Ovary (tissue), 9 donors: Measurements from ENCODE around the gene KIAA0825. TPM values are rescaled to one million over a fixed set of nuclear protein-coding genes. Genes with fewer than 3 reads are reported as not detected.

Experiments
- DNase-seq, 5 donors: peaks; one replicate each; pipeline ENCODE4 v3.0.0-alpha.2; 2019 to 2020
- H3K27ac ChIP-seq, 2 donors: fragments of 200-600 bp; one replicate each; pipeline versions ENCODE4 v1.5.1 to v1.8.0; 2019 to 2022
- H3K27me3 ChIP-seq: fragments of 200-600 bp; one replicate; pipeline ENCODE4 v1.8.0; 2022
- H3K36me3 ChIP-seq: fragments of 200-600 bp; sonication (generic); one replicate; pipeline ENCODE4 v1.5.1; 2019
- H3K4me1 ChIP-seq: one replicate; pipeline ENCODE4 v1.8.1; 2013; ENCODE audit warnings: mild to moderate bottlenecking, moderate library complexity; ENCODE audit not compliant: insufficient read depth
- H3K4me3 ChIP-seq: fragments of 200-600 bp; sonication (generic); one replicate; pipeline ENCODE4 v1.5.1; 2017
- H3K9me3 ChIP-seq, 2 donors: fragments of 200-600 bp in 1 of 2; sonication (generic) in 1 of 2; one replicate each; pipeline versions ENCODE4 v1.5.1 to v1.8.1; 2013 to 2019; ENCODE audit warnings: mild to moderate bottlenecking in 1 of 2, moderate library complexity in 1 of 2
- EP300 ChIP-seq: sonication (generic); formaldehyde crosslinking; IDR thresholded peaks from one replicate; pipeline ENCODE4 v1.6.1; 2017; ENCODE audit warnings: antibody characterized with exemption
- POLR2A ChIP-seq: fragments of 450-650 bp; IDR thresholded peaks from one replicate; pipeline ENCODE4 v1.6.1; 2017; ENCODE audit warnings: antibody characterized with exemption, mild to moderate bottlenecking, moderate library complexity
- WGBS, 3 donors: extraction: QIAGEN DNeasy Blood & Tissue Kit in 1 of 3; methylation state at CpG; one replicate each; pipeline versions ENCODE4 v1.1.5 to v1.1.7; 2013 to 2017; 5-methylcytosine and 5-hydroxymethylcytosine counted together
- intact Hi-C, 4 donors: fragments of 100-400 bp; cut with DNase I; formaldehyde crosslinking; loops; one replicate each; pipeline versions ENCODE4 v1.11.0 to v1.15.1; 2022 to 2023
- polyA plus RNA-seq, 2 donors: library from polyadenylated mRNA; stranded (reverse); fragments of 200-250 nt in 1 of 2; fragments of 350-450 nt in 1 of 2; fragmentation: Illumina TruSeq in 1 of 2; extraction: RNeasy Lipid Tissue Mini Kit (QIAGEN cat#74804) in 1 of 2; gene quantifications; one replicate each; pipeline ENCODE4 v1.2.3, GENCODE V29; 2013 to 2014
- total RNA-seq, 7 donors: library from RNA; depleted of rRNA in 2 of 7; stranded (reverse); fragments of >200 nt in 2 of 7; fragmentation: NEBNext Ultra II Directional in 3 of 7; extraction: Animal tissue kit (Norgen Biotek cat#: 25700) in 3 of 7; gene quantifications; one replicate each; pipeline versions ENCODE4 v1.1.0 to v1.2.4, GENCODE V29; 2016 to 2023
- TF ChIP-seq, protein P1 (sequence below), 3 donors: fragments of 450-650 bp in 2 of 3; fragments of 200-600 bp in 1 of 3; IDR thresholded peaks; one replicate each; pipeline versions ENCODE4 v1.5.1 to v1.8.0; 2016 to 2022; ENCODE audit warnings: antibody characterized with exemption in 3 of 3, mild to moderate bottlenecking in 1 of 3
- donor health status: DM: no; HTN: no; CAD: no; lungs with moderate emphysema.
- donor health status: DM: no; HTN: no; CAD: no.
- donor health status: Bipolar disorder and iron deficiency.
- donor health status: DM: yes; HTN: yes; CAD: no.
- donor health status: DM: no; HTN: no; CAD: no.
- donor health status: DM: yes; HTN: yes; CAD: no.

The KIAA0825 gene
- total and polyA plus RNA-seq, 9 donors = 0.70 to 12.4 (median 3.9) TPM

DNA sequence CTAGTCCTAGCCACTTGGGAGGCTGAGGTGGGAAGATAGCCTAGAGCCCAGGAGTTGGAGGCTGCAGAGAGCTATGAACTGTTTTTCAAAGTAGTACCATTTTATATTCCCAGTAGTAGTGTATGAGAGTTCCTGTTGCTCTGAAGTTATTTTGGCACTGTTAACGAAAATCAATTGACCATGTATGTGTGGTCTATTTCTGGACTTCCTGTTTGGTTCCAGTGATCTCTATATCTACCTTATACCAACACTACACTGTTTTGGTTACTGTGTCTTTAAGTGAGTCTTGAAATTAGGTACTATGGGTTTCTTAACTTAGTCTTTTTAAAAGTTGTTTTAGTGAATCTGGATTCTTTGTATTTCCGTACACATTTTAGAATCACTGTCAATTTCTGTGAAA, 13.6 kb upstream of the KIAA0825 start:
- no peak for TF ChIP-seq POLR2A
- TF ChIP-seq, protein P1, sequence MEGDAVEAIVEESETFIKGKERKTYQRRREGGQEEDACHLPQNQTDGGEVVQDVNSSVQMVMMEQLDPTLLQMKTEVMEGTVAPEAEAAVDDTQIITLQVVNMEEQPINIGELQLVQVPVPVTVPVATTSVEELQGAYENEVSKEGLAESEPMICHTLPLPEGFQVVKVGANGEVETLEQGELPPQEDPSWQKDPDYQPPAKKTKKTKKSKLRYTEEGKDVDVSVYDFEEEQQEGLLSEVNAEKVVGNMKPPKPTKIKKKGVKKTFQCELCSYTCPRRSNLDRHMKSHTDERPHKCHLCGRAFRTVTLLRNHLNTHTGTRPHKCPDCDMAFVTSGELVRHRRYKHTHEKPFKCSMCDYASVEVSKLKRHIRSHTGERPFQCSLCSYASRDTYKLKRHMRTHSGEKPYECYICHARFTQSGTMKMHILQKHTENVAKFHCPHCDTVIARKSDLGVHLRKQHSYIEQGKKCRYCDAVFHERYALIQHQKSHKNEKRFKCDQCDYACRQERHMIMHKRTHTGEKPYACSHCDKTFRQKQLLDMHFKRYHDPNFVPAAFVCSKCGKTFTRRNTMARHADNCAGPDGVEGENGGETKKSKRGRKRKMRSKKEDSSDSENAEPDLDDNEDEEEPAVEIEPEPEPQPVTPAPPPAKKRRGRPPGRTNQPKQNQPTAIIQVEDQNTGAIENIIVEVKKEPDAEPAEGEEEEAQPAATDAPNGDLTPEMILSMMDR (IDR thresholded peaks at IDR 0.05) = no peak
- TF ChIP-seq EP300 = no peak
- Histone ChIP-seq H3K27ac (no peak overlapping the region), H3K4me1 (no peaks in the 10 kb centered on the region), H3K4me3 (no peak overlapping the region), H3K27me3 (no peaks in the 10 kb centered on the region), H3K36me3 (no peaks in the 10 kb centered on the region), H3K9me3 (no peaks in the 10 kb centered on the region)
- intact Hi-C loops = no loop called here
- 85 to 91% (median 86%) methylated on average over 2 of the region's 2 CpGs for WGBS, 3 donors
- DNase-seq = no peak

DNA sequence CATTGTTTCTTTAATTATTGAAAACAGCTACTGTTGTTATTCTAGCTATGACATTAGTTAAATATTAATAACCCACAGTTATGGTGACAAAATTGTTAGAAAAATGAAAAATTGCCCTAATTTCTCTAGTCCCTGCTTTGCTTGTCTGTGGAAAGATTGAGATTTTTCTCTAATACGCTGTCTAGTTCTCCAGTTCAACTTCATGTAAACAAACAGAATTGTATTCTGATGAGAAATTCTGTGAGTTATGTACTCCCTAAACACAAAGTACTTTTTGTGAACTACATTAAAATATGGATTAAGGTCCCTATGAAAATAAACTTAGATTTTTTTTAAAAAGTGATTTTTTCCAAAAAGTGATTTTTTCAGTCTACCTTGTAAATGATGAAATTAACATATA, 8.8 kb upstream of the KIAA0825 start:
- Histone ChIP-seq H3K4me3 (no peak overlapping the region), H3K27me3 (no peaks in the 10 kb centered on the region), H3K36me3 (no peaks in the 10 kb centered on the region), H3K27ac (no peak overlapping the region), H3K9me3 (no peaks in the 10 kb centered on the region), H3K4me1 (no peaks in the 10 kb centered on the region)
- DNase-seq = no peak
- TF ChIP-seq POLR2A = no peak
- TF ChIP-seq, protein P1 (IDR thresholded peaks at IDR 0.05) = no peak
- TF ChIP-seq EP300 = no peak
- 93 to 98% (median 97%) methylated on average over 1 of the region's 1 CpG for WGBS, 3 donors
- intact Hi-C loops = no loop called here

DNA sequence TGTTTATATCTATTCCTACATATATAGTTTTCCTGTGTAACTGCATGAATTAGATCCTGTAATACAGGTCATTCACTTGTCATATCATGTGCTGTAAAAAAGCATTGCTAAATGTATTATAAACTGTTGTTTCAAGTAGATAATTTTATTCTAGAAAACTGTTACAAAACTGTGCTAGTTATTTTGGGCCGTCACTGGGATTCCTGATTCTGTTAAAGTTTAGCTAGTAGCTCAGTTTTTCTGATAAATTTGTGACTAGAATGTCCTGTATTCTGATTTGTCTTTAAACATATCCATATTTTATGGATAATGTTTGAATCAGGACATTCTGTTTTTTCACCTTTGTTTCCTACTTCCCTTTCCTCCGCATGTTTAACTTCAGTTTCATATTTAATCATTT, 5.5 kb upstream of the KIAA0825 start:
- no peaks in the 10 kb centered on the region for H3K27me3 ChIP-seq
- H3K4me3 ChIP-seq = no peak overlapping the region
- intact Hi-C loops = no loop called here
- no peaks in the 10 kb centered on the region for H3K36me3 ChIP-seq
- TF ChIP-seq POLR2A (no peak), EP300 (no peak)
- TF ChIP-seq, protein P1 (IDR thresholded peaks at IDR 0.05) = no peak
- 83 to 90% (median 89%) methylated on average over 2 of the region's 2 CpGs for WGBS, 3 donors
- H3K9me3 ChIP-seq = no peaks in the 10 kb centered on the region
- no peaks in the 10 kb centered on the region for H3K4me1 ChIP-seq
- H3K27ac ChIP-seq = no peak overlapping the region
- no peak for DNase-seq

DNA sequence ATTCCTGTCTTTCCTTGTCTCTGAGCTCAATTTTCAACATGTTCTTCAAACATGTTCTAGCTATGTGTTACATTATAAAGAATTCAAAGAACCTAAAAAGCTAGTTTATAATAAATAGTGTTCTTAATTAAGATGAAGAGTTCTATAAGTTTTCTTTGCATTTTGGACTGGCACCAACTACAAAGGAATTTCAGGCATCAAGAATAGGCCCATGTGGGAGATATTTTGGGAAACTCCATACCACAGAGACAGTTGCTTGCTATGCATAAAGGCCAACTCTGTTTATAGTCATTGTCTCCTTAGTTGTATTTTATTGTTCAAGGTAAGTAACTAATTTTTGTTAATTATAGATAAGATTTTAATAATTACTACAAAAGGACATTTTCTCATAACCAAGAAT, 4.6 kb upstream of the KIAA0825 start:
- no peak overlapping the region for H3K27ac ChIP-seq
- TF ChIP-seq, protein P1 (IDR thresholded peaks at IDR 0.05) = no peak
- no peak for TF ChIP-seq POLR2A
- TF ChIP-seq EP300 = no peak
- H3K36me3 ChIP-seq = no peaks in the 10 kb centered on the region
- DNase-seq = no peak
- intact Hi-C loops = no loop called here
- H3K9me3 ChIP-seq = no peaks in the 10 kb centered on the region
- H3K4me3 ChIP-seq = no peak overlapping the region
- H3K4me1 ChIP-seq = no peaks in the 10 kb centered on the region
- no peaks in the 10 kb centered on the region for H3K27me3 ChIP-seq

DNA sequence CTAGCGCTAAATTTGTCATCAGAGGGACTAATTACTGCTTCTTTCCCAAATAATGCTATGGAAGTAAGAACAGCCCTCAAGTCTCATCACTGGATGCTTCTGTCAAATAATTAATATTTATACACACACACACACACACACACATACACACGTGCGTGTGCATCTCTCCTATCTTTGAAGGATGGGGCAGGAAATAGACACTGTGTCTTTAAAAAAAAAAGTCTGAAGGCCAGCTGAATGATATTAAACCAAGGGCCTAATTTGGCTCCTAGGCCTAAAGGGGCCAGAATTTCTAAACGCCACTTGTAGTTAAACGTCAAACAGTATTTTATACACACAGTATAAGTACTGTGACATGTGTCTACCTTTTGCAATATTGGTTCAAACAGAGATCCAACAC, 3.4 kb upstream of the KIAA0825 start:
- TF ChIP-seq EP300 (no peak), POLR2A (no peak)
- TF ChIP-seq, protein P1 (IDR thresholded peaks at IDR 0.05) = no peak
- no peaks in the 10 kb centered on the region for H3K36me3 ChIP-seq

More for the DNA sequence above, 3.4 kb upstream of the KIAA0825 start:
- Histone ChIP-seq H3K4me1 (no peaks in the 10 kb centered on the region), H3K4me3 (no peak overlapping the region), H3K9me3 (no peaks in the 10 kb centered on the region), H3K27ac (no peak overlapping the region), H3K27me3 (no peaks in the 10 kb centered on the region)
- no peak for DNase-seq
- intact Hi-C loops = no loop called here
- WGBS, 3 donors = 53 to 62% (median 57%) methylated on average over 5 of the region's 5 CpGs
